Hair follicular keratinocyte (primary cell): Measurements from ENCODE around the gene CACNB3. TPM values are rescaled to one million over a fixed set of nuclear protein-coding genes. Genes with fewer than 3 reads are reported as not detected.

ENCODE experiments used
- total RNA-seq: library from RNA; depleted of rRNA; stranded (reverse); fragments of >200 nt; gene quantifications from 2 replicates; pipeline ENCODE4 v1.2.3, GENCODE V29; 2015

CACNB3 gene
- 10.6 and 10.9 TPM in 2 replicates for total RNA-seq

GRCh38 chr12:48817873-48818830 is at the start of gene CACNB3:
Gene CACNB3, plus strand, starts transcription at chr12:48818496. Its CDS starts 434 bp downstream, at chr12:48818930.

DNA sequence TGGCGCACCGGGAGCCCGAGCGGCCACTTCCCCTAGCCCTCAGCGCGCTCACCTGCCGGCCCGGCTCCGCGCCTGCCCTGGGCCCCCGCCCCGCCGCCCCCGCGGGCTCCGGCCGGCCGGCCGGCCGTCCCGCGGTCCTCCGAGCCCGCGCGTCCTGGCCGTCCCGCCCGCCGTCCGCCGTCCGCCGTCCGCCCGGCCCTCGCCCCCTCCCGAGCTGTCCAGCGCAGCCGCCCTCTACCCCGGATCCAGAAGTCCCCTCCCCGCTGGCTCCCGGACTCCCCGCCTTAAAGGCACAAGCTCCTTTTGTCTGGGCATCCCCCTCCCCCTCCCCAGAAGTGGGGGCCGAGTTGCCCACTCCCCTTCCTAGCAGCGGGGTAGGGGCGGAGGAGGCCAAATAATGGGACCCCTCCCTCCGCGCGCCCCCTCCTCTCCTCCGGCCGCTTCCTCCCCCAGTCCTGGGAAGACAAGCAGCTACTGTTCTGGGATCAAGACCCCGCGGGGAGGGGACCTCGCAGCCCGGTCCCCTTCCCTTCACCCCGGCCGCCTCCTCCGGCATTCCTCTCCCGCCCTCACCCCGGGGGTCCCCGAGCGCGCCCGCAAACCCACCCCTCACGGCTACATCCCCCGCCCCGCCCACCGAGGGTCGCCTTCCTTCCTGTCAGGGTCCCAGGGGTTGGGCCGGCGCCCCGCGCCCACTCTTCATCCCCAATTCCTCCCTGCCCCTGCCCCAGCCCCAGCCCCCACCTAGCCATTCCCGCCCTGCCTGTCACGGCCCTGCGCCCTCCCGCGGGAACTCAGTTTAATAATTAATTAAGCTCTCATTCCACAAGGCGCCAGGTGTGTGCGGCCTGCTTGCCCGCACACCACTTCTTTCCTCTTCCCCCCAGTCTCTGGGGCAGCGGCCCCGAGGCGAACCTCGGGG is 29.2 kb upstream of the CACNB3 start, which contains the start of gene ADCY6:
Gene ADCY6 (minus strand): TSS at position 236 of the 922 bp plus-strand sequence. CDS start 5,655 bp downstream, outside the sequence.

GRCh38 chr12:48851883-48852733 is 33.8 kb downstream of the CACNB3 start, which contains the start of gene DDX23:
Gene DDX23, minus strand, starts transcription at chr12:48852163. Its CDS starts 6,381 bp downstream, at chr12:48845782.

DNA sequence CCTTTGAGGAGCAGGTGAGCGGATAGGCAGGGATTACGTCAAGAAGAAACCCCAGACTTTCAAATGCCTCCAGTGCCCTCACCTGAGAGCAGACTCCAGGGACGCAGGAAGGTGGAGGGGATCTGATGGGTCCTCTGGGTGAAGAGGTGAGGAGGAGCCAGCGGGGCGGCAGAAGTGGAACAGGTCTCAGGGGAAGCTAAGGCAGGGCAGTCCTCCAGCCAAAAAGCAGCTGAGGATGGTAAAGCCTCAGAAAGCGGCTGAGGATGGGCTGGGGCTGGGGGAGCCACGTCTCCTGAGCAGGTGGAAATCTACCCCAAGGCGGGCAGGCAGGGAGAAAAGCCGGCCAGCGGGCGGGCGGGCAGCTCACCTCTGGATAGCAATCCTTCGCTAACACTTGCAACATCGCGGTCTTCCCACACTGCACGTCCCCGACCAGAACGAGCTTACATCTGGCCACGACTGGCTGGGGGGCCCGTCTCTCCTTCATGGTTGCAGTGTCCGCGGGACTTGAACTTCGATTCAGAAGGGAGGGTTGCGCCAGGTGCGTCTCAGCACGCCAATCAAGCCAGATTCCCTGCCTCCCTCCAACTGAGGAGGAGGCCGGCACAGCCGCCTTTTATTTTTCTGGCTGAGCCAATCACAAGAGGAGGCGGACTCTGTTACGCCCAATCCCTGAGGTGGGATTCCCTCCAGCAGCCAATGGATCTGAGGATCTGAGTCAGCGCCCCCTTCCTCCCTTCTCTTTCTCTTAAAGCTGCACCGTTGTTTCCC is 47.2 kb downstream of the CACNB3 start, which contains the start of gene RND1:
Gene RND1 (minus strand): TSS at position 590 of the 771 bp plus-strand sequence. CDS start 103 bp downstream, at position 487.

Other genes with a start within 250 kb of the CACNB3 start
- not detected in 2 replicates for gene LALBA, start 248.4 kb upstream of the CACNB3 start, total RNA-seq
- gene KANSL2, start 136.3 kb upstream of the CACNB3 start, total RNA-seq: 52.6 and 71.8 TPM in 2 replicates
- 14.0 and 20.3 TPM in 2 replicates for gene CCNT1, start 101.8 kb upstream of the CACNB3 start, total RNA-seq
- gene ADCY6, start 29.4 kb upstream of the CACNB3 start, total RNA-seq: 5.7 and 11.2 TPM in 2 replicates
- gene DDX23, start 33.7 kb downstream of the CACNB3 start, total RNA-seq: 41.8 and 56.9 TPM in 2 replicates
- gene RND1, start 47.4 kb downstream of the CACNB3 start, total RNA-seq: 0.16 TPM in 1 of 2 replicates, not detected in the other
- 47.0 and 51.9 TPM in 2 replicates for gene FKBP11, start 107.0 kb downstream of the CACNB3 start, total RNA-seq
- gene ARF3, start 139.0 kb downstream of the CACNB3 start, total RNA-seq: 83.3 and 95.3 TPM in 2 replicates
- gene WNT10B, start 153.2 kb downstream of the CACNB3 start, total RNA-seq: 0.08 TPM in 2 replicates
- not detected in 2 replicates for gene WNT1, start 159.8 kb downstream of the CACNB3 start, total RNA-seq
- 0.19 and 0.23 TPM in 2 replicates for gene DDN, start 180.9 kb downstream of the CACNB3 start, total RNA-seq
- gene PRKAG1, start 200.3 kb downstream of the CACNB3 start, total RNA-seq: 79.3 and 94.0 TPM in 2 replicates
- gene KMT2D, start 242.3 kb downstream of the CACNB3 start, total RNA-seq: 18.2 and 18.6 TPM in 2 replicates